Fibroblast of peridontal ligament (primary cell): ENCODE data around the gene LGALS7.
A peak's percentile ranks its signal among the peaks of the same experiment; 100 is the strongest.
"Not testable (repeated sequence)": the region's sequence is repeated elsewhere in the genome, so short reads cannot be mapped to it uniquely, and the experiment has no call there.

Source experiments
- DNase-seq: peaks from one replicate; pipeline ENCODE4 v3.0.0-alpha.2; 2010; ENCODE audit errors: extremely low read depth

Gene LGALS7

DNA sequence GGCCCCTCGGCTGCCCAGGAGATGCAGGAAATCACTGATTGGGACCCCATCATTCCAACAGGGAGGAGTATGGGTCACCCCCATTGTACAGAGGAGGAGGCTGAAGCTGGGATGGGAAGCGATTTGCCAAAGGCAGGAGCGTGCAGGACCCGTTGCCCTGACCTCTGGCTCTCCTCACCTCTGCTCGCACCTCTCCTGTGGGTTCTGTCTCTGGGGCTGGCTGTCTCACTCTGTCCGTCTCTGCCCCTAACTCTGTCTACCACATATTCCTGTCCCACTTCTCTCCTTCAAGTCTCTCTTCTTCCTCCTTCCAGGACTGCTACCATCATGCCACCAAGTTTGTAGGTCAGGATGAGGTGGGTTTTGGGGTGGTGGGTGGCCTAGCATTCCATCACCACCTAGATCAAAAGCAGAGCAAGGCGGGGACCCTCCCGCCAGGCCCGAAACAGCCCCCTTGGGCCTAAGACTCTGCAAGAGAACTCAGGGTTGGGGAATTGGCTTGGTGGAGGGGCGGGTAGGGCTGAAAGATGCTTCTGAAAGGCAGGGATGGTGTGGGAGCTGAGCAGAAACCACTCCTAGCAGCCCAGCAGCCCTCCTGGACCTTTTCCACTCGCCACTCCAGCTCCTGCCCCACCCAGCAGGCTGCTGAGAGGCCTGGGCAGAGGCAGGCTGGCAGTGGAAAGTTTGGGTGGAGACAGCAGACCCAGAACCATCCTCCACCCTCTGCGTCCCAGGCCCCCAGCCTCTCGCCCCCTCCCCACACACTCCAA, 1.0 kb upstream of the LGALS7 start:
- no peak for DNase-seq

DNA sequence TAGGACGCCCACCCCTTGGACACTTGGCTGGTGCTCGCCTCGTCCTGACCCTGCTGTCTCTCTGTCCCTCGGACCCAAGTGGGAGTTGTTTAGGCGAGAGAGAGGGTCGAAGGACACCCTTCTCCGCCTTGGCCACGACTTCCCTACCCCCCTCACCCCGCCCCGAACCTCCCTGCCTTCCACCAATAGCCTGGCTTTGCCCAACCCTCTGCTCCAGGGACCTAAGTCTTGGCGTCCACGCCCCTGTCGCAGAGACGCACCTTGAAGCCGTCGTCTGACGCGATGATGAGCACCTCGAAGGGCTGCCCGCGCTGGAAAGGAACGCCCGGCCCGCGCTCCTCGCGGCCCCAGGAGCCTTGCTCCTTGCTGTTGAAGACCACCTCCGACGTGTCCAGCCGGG, 1.7 kb downstream of the LGALS7 start:
- DNase-seq: not testable (repeated sequence)

DNA sequence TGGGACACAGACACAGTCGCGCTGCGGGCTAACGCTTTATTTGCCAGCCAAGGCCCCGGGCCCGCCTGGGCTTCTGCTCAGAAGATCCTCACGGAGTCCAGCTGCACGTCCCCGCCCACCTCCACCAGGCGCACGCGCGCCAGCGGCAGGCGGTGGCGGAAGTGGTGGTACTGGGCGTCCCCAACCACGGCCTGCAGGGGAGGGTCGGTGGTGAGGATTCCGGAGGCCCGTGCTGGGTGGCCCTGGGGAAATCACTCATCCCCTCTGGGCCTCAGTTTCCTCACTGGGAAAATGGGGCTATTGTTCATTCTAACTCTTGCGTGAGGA, 2.4 kb downstream of the LGALS7 start:
- DNase-seq: not testable (repeated sequence)

DNA sequence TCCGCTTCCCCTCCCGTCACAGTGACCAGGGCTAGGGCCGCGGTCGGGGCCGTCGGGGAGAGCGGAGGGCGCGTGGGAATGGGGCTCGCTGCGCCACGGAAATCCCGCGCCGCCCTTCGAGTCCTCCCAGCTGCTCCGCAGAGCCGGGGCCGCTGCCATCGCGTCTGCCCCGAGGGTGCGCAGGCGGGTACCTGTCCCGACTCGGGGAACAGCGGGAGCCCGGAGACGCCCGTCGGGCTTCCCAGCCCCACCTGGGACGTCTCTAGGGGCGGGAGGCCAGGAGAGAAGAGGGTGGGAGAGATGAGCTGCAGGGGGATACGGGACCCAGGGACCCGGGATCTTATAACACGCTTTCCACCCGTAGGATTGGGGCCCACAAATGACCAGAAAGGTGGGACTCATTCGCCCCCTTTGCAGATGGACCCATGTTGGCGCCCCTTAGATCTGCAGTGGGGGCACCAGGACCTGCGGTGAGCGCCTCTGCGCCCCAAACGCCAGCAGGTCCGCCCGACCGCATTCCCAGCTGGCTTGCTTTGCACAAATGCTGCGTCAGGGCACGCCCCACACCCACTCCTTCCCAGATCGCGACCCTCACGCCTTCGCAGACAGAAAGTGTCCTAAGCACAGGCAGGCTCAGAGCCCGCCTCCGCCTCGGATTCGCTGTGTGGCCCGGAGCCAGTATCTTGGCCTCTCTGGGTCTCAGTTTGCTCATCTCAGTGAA, 2.9 kb downstream of the LGALS7 start:
- DNase-seq: not testable (repeated sequence)

DNA sequence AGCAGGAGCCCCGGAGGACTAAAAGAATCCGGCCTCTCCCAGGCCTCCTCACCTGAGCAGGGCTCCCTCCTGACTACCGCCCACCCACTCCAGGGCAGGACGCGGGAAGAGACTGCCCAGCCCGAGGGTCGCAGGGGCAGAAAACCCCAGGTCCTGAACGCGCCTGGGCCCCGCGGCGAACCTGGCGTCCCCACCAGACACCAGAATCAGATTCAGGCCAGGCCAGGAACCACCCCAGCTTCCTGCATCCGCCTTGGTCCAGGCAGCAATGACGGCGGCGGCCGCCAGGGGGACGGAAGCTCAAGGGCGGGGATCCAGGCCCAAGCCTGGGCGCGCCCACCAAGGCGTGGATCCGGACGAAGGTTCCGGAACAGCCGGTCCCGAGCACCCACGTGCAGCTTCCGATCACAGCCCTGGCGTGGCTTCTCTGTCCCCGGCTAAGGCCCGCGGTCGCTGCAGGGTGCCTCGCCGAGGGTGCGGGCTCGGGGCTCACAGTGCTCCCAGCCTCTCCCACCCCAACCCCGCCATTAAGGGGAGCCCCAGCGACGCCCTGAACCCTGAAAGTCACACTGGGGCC, 3.6 kb downstream of the LGALS7 start:
- DNase-seq: peak; percentile 49

DNA sequence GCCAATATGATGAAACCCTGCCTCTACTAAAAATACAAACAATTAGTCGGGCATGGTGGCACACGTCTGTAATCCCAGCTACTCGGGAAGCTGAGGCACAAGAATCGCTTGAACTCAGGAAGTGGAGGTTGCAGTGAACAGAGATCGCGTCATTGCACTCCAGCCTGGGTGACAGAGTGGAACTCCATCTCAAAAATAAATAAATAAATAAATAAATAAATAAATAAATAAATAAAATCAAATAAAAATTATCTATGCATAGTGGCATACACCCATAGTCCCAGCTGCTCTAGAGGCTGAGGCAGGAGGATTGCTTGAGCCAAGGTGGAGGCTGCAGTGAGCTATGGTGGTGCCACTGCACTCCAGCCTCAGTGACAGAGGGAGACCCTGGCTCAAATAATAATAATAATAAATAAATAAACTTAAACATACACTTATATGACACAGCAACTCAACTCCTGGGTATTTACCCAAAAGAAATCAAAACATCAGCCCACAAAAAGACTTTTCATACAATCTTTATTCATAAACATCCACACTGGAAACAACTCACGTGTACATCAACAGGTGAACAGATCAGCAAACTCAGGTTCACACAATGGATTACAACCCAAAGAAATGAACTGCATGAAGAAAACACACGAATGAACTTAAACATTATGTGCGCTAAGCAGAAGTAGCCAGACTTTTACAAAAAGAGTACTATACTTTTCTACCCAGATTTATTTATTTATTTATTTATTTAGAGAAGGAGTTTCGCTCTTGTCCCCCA, 6.9 kb downstream of the LGALS7 start:
- no peak for DNase-seq

DNA sequence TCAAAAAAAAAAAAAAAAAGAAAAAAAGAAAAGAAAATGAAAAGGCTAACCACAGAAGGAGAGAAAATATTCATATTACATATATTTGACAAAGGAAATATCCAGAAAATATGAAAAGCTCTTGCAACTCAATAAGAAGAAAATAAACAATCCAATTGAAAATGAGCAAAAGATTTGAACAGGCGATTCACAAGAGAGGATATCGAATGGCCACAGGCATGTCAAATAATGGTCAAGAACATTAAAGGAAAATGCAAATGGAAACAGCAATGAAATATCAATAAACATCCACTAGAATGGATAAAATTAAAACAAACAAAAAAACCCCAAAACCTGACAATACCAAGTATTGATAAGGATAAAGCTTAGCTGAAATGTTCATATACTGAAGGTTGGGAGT, 8.1 kb downstream of the LGALS7 start:
- DNase-seq: no peak

DNA sequence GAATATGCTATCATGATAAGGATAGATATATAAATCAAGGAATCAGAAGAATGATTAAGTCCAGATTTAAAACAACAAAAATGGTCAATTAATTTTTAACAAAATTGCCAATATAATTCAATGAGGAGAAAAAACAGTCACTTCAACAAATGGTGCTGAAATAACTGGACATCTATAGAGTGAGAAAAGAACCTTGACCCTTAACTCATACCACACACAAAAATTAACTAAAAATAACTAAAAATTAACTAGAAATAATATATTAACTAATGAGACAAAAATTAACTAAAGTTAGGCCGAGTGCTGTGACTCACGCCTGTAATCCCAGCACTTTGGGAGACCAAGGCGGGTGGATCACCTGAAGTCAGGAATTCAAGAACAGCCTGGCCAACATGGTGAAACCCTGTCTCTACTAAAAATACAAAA, 9.5 kb downstream of the LGALS7 start:
- DNase-seq: no peak

DNA sequence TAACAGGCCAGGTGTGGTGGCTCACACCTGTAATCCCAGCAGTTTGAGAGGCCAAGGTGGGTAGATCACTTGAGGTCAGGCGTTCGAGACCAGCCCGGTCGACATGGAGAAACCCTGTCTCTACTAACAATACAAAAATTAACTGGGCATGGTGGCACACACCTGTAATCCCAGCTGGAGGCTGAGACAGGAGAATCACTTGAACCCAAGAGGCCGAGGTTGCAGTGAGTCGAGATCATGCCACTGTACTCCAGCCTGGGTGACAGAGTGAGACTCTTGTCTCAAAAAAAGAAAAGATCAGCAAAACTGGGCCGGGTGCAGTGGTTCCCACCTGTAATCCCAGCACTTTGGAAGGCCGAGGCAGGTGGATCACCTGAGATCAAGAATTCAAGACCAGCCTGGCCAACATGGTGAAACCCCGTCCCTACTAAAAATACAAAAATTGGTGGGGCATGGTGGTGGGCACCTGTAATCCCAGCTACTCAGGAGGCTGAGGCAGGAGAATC, 11.4 kb downstream of the LGALS7 start:
- not testable (repeated sequence) for DNase-seq

DNA sequence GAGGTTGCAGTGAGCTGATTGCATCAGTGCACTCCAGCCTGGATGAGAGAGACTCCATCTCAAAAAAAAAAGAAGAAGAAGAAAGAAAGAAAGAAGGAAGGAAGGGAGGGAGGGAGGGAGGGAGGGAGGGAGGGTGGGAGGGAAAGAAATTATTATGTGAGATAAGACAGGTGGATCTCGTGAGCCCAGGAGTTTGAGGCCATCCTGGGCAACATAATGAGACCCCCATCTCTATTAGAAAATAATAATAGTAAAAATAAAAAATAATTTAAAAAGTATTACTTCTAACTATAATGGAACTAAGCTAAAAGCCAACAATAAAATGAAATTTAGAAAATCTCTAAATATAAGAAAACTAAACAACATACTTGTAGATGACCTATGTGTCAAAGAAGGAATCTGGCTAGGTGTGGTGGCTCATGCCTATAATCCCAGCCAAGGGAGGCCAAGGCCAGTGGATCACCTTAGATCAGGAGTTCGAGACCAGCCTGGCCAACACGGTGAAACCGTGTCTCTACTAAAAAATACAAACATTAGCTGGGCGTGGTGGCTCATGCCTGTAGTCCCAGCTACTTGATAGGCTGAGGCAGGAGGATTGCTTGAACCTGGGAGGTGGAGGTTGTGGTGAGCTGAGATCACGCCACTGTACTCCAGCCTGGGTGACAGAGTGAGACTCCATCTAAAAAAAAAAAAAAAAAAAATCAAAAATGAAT, 12.4 kb downstream of the LGALS7 start:
- not testable (repeated sequence) for DNase-seq

DNA sequence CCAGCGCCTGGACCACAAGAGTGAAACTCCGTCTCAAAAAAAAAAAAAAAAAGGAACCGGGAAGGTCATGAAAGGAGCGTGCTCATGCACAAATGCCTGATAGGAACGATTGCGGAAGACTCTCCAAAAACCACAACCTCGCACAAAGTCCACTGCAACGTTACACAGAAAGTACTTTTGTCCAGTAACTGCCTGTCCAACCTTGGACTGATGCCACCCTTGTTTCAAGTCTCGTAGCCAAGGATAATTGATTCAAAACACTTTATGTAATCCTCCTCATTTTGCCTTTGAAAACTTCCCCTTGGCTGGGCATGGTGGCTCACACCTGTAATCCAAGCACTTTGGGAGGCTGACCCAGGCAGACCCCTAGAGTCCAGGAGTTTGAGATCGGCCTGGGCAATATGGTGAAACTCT, 13.7 kb downstream of the LGALS7 start:
- DNase-seq: no peak

DNA sequence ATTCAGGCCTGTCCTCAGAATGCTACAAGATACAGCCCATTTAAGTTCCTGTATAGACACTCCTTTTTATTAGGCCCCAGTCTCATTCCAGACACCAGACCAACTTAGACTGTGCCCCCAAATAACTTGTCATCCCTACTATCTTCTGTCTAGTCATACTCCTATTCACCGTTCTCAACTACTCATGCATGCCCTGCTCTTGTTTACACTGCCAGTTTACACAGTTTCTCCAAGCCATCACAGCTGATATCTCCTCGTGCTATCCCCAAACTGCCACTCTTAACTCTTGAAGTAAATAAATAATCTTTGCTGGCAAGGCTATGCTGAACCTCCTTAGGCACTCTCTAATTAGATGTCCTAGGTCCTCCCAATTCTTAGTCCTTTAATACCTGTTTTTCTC, 19.1 kb downstream of the LGALS7 start:
- not testable (repeated sequence) for DNase-seq

DNA sequence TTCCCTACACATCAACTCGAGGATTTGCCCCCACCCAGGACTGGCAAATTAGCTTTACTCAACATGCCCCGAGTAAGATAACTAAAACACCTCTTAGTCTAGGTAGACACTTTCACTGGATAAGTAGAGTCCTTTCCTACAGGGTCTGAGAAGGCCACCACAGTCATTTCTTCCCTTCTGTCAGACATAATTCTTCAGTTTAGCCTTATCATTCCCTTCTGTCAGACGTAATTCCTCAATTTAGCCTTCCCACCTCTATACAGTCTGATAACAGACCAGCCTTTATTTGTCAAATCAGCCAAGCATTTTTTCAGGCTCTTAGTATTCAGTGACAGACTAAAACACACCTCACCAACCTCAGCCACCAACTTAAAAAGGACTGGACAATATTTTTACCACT, 19.5 kb downstream of the LGALS7 start:
- DNase-seq: not testable (repeated sequence)

DNA sequence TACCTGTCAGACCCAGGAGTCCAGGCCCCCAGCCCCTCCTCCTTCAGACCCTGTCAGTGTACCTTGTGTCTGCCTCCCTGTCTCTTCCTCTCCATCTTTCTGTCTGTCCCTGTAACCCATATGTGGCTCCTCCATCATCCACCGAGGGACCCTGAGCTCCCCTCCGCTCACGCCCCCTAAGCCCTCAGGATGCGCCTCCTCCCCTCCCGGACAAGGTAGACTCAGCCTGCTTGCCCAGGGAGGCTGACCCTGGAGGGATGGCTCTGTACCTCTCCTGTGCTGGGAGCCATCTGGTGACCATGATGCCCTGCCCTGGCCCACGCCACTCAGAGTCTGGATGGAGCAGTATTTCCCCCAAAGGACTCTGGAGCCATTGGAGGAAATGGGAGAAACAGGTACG, 28.0 kb downstream of the LGALS7 start:
- DNase-seq: no peak

DNA sequence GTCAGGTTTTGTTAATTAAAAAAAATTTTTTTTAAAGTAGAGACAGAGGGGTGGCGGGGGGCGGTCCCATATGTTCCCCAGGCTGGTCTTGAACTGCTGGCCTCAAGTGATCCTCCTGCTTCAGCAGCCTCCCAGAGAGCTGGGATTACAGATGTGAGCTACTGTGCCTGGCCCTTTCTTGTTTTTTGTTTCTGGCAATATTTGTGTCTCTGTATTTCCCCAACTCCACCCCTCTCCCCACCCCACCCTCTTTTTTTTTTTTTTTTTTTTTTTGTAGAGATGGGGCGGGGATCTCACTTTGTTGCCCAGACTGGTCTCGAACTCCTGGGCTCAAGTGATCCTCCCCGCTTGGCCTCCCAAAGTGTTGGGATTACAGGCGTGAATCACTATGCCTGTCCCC, 28.4 kb downstream of the LGALS7 start:
- DNase-seq: no peak

DNA sequence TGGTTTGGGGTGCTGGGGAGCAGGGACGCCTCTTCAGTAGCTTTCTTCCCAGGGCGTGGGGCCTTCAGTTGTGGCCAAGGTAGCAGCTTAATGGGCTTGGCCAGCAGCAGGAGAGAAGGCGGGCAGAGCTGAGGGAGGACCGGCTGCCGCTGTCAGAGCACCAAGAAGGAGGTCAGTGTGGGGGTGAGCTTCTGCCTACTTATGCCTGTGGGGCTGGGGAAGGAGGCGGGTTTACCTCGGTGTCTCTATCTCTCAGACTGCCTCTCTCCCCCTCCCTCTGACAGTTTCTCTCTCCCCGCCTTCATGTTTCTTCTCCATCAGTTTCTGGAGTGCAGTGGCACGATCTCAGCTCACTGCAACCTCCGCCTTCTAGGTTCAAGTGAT, 29.0 kb downstream of the LGALS7 start, which contains the start of gene CAPN12:
CAPN12 (minus strand) TSS at position 177 of the 384 bp plus-strand sequence. CDS start 309 bp downstream, outside the sequence.
- no peak for DNase-seq

DNA sequence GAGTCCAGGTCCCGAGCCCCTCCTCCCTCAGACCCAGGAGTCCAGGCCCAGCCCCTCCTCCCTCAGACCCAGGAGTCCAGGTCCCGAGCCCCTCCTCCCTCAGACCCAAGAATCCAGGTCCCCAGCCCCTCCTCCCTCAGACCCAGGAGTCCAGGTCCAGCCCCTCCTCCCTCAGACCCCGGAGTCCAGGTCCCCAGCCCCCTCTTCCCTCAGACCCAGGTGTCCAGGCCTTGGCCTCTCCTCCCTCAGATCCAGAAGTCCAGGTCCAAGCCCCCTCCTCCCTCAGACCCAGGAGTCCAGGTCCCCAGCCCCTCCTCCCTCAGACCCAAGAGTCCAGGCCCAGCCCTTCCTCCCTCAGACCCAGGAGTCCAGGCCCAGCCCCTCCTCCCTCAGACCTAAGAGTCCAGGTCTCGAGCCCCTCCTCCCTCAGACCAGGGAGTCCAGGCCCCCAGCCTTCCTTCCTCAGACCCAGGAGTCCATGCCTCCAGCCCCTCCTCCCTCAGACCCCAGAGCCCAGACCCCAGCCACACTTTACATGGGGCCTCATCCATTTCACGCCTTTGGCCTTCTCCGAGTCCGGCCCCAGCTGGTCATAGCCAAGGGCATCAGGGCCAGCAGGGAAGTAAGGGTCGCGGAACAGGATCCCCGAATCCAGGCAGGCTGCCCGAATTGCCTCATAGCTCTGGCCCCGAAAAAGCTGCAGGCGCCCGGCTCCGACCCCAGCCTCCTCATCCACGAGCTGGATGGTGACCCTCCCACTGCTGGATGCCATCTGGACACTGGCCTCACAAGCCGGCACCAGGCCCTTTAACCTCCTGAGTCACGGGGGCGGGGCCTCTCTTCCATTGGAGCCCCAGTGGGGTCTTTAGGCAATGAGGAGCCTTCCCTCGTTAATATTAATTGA, 29.7 kb downstream of the LGALS7 start:
- no peak for DNase-seq

DNA sequence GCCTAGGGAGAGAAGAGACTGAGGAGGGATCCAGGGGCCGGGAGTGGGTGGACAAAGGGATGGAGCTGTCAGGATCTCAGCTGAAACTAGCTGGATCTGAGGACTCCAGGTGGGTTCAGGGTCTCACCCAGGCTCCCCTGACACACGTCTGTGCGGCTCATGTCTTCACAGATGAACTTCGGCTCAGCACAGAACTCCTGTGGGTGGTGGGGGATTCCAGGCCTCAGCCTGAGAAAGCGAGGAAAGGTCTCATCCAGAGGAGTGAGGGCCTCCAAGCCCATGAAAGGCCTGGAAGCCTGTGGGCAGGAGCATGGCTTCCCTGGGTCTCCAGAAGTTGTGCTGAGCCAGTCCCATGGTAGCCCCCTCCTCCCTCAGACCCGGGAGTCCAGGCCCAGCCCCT, 30.4 kb downstream of the LGALS7 start:
- no peak for DNase-seq

DNA sequence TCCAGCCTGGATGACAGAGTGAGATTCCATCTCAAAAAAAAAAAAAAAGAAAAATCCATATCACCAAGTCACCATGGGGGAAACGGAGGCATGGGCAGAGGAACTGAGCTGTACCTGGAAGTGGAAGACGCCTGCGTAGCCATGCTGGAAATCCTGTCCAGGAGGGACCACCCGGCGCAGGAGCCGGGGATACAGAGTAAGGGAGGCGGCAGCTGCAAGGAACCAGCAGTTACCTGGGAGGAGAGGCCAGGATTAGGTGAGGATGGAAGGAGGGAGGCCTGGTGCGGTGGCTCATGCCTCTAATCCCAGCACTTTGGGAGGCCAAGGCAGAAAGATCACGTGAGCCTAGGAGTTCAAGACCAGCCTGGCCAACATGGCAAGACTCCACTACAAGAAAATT, 31.0 kb downstream of the LGALS7 start:
- DNase-seq: no peak

DNA sequence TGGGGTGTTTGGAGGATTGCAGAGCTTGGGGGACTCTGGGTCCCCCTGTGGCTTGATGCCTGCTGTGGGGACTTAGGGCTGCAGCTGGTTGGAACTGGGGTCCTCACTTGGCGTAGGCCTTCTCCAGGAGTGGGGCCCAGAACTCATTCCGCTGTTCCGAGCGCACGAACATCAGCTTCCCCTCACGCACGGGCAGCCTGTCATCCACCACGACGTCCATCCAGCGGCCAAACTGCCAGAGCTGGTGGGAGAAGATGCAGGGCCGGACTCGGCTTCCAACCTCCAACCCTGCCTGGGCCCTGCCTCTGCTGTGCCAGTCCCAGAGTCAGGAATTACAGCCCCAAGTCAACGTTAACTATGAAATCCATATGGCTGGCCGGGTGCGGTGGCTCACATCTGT, 31.6 kb downstream of the LGALS7 start:
- no peak for DNase-seq
